ENCODE results near the gene AMZ2. TPM values are rescaled to one million over a fixed set of nuclear protein-coding genes. Genes with fewer than 3 reads are reported as not detected.

The AMZ2 gene
- total and polyA plus RNA-seq, 2 of the 8 experiments (the other 6 are each of a cell fraction or from before 2014, with no cell fraction given): 49.5 to 71.0 TPM

DNA sequence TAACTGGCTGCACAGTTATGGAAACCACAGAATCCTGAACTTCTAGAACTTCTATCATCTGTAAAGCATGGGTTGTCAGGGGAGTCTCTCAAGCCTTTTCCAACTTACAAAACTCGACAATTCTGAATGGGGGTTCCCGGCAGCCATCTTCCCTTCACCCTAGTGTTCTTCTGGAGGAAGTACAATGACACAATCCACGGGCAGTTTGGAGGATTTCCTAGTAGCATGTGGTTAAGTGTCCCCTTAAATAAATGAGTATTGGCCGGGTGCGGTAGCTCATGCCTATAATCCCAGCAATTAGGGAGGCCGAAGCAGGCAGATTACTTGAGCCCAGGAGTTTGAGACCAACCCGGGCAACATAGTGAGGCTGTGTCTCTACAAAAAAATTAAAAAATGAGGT lies 41.0 kb downstream of the AMZ2 start:
- no peak overlapping the region for H3K14ac ChIP-seq (ENCODE audit: insufficient read length)
- H3K18ac ChIP-seq (ENCODE audit: extremely low read depth, low read length): no peak overlapping the region
- H3K9ac ChIP-seq (replicated peaks in 1 of 4; ENCODE audit: extremely low read depth in 1 of 4, low read depth in 3 of 4, low read length in 3 of 4): no peak overlapping the region
- H3K4me1 ChIP-seq (replicated peaks in 1 of 4; ENCODE audit: control insufficient read depth in 3 of 4, insufficient read depth in 4 of 4, low read length in 3 of 4): peaks cover 9 to 14% (median 13%) of the 10 kb centered on the region in 4 experiments; a peak in 6 of 7 replicates
- H3K56ac ChIP-seq (replicated peaks; ENCODE audit: insufficient read length, low read depth, low read length): no peak overlapping the region
- no peak overlapping the region for H2BK15ac ChIP-seq (ENCODE audit: low read length)
- H4K8ac ChIP-seq (ENCODE audit: extremely low read depth, insufficient read depth, low read length): no peak overlapping the region
- no peak overlapping the region for H2AFZ ChIP-seq (ENCODE audit: low read length)
- H2BK20ac ChIP-seq (ENCODE audit: low read length): no peak overlapping the region
- H3K79me1 ChIP-seq (ENCODE audit: low read depth, low read length): no peaks in the 10 kb centered on the region
- no peak overlapping the region for H4K91ac ChIP-seq (replicated peaks; ENCODE audit: insufficient read length, low read length)
- 82% methylated on average over 7 of the region's 7 CpGs; no CpG with 5 or more reads in 1 of the 2 experiments for WGBS, 2 experiments (ENCODE audit: extremely low coverage in 1 of 2, insufficient coverage in 1 of 2, insufficient read length in 1 of 2, insufficient replicate concordance in 2 of 2, low coverage in 1 of 2, low lambda C conversion rate in 2 of 2, missing lambda C conversion rate in 1 of 2)
- no peaks in the 10 kb centered on the region for H3K36me3 ChIP-seq (ENCODE audit: control insufficient read depth in 2 of 4, insufficient read depth in 4 of 4, low read length in 3 of 4)
- peaks cover 8 to 25% (median 24%) of the 10 kb centered on the region in 4 experiments for H3K27me3 ChIP-seq (replicated peaks in 1 of 4; ENCODE audit: control insufficient read depth in 3 of 4, extremely low read depth in 1 of 4, insufficient read depth in 3 of 4, low read length in 3 of 4)
- POLR2A ChIA-PET (ENCODE audit: partially characterized antibody): interaction anchor here (0.6 to 3.6 kb wide), 3 partner anchors 8 to 152 kb away, joined by 3 to 18 read pairs (median 5); no protein-coding TSS in a partner anchor
- no peak overlapping the region for H2BK5ac ChIP-seq (ENCODE audit: low read depth, low read length)
- no peak for DNase-seq (ENCODE audit: low read depth in 1 of 2, low spot score in 2 of 2)
- CTCF ChIA-PET (ENCODE audit: partially characterized antibody): interaction anchor here (0.8 to 3.5 kb wide), 9 partner anchors 9 to 143 kb away, joined by 3 to 17 read pairs (median 4); no protein-coding TSS in a partner anchor
- TF ChIP-seq YY1 (IDR thresholded peaks at IDR 0.05; ENCODE audit: low read depth, low read length) (peak; percentile 85), JUN (IDR thresholded peaks at IDR 0.05; ENCODE audit: low read depth, low read length) (no peak)
- no peak for FAIRE-seq
- peaks cover 22% of the 10 kb centered on the region for H3K23me2 ChIP-seq (ENCODE audit: low read depth, low read length)
- H3K4me2 ChIP-seq (ENCODE audit: insufficient read depth in 1 of 2, low read depth in 2 of 2, low read length in 2 of 2): no peak overlapping the region; a peak in 1 of 4 replicates
- peaks cover 0 to 3% of the 10 kb centered on the region in 2 experiments for H4K20me1 ChIP-seq (replicated peaks in 1 of 2; ENCODE audit: control insufficient read depth in 1 of 2, insufficient read depth in 2 of 2, low read length in 2 of 2)
- H4K5ac ChIP-seq (ENCODE audit: insufficient read length, low read depth, low read length): no peak overlapping the region
- H2BK12ac ChIP-seq (ENCODE audit: low read depth, low read length): no peak overlapping the region
- no peaks in the 10 kb centered on the region for H3K9me3 ChIP-seq (ENCODE audit: insufficient read depth in 2 of 2, low read depth in 1 of 2, low read length in 1 of 2)
- H2BK120ac ChIP-seq (replicated peaks; ENCODE audit: low read depth, low read length): no peak overlapping the region
- H3K27ac ChIP-seq (ENCODE audit: low read depth, low read length): no peak overlapping the region
- no peak overlapping the region for H3K4ac ChIP-seq (replicated peaks; ENCODE audit: insufficient read length, low read depth, low read length)
- H3K4me3 ChIP-seq (ENCODE audit: extremely low read depth in 1 of 4, insufficient read depth in 2 of 4, low read depth in 3 of 4, low read length in 4 of 4): no peak overlapping the region
- no peak overlapping the region for H2AK5ac ChIP-seq (ENCODE audit: low read depth, low read length)
- H3K23ac ChIP-seq (ENCODE audit: insufficient read length): no peak overlapping the region
- no peaks in the 10 kb centered on the region for H3K79me2 ChIP-seq (ENCODE audit: control insufficient read depth in 1 of 2, insufficient read depth in 2 of 2, low read length in 2 of 2)

Data from H1 (cell line).